Raji (cell line): ENCODE results near the gene SELENOH.
A peak's percentile ranks its signal among the peaks of the same experiment; 100 is the strongest.

Source experiments
- POLR2A ChIP-seq: IDR thresholded peaks from 2 replicates; pipeline ENCODE4 v1.6.1; 2011; ENCODE audit warnings: low read depth, low read length, control low read depth; ENCODE audit not compliant: insufficient read depth

Gene SELENOH, protein sequence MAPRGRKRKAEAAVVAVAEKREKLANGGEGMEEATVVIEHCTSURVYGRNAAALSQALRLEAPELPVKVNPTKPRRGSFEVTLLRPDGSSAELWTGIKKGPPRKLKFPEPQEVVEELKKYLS

DNA sequence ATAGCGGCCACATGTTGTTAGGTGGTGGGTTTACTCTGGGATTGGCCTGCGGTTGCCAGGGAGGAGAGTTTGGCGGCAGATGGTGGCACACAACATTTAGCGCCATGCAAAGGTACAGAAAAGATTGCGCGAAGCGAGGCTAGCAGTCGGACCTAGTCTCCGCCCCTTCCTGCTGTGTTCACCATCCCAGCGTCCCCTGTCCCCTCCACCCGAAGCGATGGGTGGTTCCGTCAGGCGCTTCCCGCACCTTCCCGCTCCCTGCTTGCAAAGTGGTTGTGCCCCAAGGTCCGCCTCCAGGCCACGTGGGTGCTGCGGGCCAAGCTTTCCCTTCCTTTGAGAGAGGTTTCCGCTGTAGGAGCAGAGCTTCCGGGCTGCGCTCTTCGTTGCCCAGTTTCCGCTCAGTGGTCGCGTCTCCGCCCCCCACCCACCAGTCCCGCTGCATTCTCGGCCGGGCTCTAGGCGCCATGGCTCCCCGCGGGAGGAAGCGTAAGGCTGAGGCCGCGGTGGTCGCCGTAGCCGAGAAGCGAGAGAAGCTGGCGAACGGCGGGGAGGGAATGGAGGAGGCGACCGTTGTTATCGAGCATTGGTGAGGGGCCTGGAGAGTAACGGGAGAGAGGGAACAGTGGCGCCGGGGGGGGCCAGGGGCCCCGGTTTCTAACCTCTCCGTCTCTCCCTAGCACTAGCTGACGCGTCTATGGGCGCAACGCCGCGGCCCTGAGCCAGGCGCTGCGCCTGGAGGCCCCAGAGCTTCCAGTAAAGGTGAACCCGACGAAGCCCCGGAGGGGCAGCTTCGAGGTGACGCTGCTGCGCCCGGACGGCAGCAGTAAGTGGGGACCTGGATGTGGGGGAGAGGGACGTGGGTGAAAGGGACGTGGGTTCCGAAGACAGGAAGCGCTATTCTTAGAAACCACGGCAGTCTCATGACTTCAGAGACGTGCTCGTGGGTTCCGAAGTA lies at the start of gene SELENOH:
Gene SELENOH (plus strand): TSS at position 360 of the 955 bp plus-strand sequence. CDS start 105 bp downstream, at position 465.
- TF ChIP-seq POLR2A: peak; percentile 72

DNA sequence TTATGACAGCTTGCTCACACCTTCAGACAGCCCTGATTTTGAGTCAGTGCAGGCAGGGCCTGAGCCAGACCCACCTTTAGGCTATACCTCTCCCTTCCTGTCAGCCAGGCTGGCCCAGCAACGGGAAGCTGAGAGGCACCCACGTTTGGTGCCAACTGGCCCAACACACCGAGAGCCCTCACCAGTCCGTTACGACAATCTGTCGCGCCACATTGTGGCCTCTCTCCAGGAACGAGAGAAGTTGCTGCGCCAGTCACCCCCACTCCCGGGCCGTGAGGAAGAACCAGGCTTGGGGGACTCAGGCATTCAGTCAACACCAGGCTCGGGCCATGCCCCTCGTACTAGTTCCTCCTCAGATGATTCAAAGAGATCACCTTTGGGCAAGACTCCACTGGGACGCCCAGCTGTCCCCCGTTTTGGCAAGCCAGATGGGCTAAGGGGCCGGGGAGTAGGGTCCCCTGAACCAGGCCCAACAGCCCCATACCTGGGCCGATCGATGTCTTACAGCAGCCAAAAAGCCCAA lies 42.4 kb upstream of the SELENOH start:
- no peak for TF ChIP-seq POLR2A

DNA sequence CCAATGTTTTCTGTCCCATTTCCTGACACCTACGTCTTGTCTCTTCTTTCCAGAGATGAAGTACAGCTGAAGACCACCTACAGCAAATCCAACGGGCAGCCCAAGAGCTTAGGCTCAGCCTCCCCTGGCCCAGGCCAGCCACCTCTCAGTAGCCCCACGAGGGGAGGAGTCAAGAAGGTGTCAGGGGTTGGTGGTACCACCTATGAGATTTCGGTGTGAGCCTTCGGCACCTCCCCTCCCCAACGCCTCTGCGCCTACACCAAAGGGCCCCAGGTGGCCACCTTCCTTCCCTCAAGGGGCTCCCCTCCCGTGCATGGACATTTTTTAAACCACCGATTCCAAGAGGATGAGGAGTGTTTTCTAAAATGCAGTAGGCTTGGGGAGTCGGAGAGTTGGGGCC lies 41.5 kb upstream of the SELENOH start:
- no peak for TF ChIP-seq POLR2A

DNA sequence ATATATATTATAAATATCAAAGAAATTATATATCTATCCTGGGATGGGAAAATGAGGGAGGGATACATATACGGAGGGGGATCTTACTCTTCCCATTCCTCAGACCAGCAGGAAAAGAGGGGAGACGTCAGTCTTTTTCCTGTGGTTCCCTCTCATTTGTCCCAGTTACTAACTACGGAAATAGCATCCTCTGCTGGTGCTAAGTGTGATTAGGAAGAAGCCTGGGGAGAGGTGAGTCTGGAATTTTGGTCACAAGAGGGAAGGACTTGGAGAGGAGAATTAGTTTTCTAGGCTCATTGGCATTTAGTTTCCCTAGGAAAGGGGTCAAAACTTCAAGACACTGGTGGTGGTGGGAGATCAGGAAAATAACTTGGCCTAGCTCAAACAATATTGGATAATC lies 40.9 kb upstream of the SELENOH start:
- no peak for TF ChIP-seq POLR2A

DNA sequence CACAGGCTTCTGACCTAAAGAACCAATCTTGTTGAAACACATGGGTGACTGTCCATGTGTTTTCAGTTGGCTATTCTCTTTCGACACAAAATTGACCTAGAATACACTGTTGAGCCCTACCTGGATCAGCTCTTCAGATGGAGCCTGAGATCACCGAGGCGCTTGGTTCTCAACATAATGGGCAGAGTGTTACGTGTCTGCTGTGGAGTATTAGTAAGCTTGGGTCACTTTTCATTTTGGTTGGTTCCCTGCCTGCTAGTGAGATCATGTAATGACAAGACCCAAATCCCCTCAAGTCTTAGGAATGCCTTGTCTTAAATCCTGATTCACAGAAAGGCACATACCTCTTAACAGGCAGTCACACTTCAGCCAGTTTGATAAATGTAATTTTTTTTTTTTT lies 38.0 kb upstream of the SELENOH start:
- no peak for TF ChIP-seq POLR2A

DNA sequence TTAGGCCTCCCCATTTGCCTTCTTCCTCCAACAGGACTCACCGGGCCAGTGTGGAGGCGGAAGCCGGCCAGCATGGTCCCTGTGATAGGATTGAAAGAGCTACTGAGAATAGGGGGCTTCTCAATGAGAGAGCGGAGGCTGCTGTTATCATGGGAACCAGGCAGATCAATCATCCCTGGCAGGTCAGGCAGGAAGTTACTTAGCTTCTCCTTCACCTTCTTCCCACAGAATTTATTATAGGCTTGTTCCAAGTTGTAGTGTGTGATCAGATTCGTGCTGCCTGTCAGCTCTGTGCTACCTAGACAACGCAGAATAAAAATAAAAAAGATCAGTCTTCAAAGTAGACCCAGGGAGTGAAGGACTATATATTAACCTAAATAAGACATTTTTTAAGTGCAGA lies 36.4 kb upstream of the SELENOH start:
- no peak for TF ChIP-seq POLR2A

DNA sequence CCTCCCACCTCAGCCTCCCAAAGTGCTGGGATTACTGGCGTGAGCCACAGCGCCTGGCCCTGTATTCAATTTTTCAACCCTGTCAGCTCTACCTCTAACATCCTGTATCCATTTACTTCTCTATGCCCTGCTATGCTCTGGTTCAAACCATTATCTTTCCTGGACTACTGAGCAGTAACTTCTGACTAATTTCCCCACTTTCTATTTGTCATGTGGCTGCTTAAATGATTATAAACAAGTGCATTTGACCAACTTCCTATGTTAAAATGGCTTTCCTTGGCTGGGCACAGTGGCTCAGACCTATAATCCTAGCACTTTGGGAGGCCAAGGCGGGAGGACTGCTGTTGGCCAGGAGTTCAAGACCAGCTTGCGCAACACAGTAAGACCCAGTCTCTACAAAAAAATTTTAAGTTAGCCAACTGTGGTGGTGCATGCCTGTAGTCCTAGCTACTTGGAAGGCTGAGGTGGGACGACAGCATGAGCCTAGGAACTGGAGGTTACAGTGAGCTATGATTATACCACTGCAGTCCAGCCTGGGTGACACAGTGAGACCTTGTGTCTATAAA lies 31.4 kb upstream of the SELENOH start:
- no peak for TF ChIP-seq POLR2A

DNA sequence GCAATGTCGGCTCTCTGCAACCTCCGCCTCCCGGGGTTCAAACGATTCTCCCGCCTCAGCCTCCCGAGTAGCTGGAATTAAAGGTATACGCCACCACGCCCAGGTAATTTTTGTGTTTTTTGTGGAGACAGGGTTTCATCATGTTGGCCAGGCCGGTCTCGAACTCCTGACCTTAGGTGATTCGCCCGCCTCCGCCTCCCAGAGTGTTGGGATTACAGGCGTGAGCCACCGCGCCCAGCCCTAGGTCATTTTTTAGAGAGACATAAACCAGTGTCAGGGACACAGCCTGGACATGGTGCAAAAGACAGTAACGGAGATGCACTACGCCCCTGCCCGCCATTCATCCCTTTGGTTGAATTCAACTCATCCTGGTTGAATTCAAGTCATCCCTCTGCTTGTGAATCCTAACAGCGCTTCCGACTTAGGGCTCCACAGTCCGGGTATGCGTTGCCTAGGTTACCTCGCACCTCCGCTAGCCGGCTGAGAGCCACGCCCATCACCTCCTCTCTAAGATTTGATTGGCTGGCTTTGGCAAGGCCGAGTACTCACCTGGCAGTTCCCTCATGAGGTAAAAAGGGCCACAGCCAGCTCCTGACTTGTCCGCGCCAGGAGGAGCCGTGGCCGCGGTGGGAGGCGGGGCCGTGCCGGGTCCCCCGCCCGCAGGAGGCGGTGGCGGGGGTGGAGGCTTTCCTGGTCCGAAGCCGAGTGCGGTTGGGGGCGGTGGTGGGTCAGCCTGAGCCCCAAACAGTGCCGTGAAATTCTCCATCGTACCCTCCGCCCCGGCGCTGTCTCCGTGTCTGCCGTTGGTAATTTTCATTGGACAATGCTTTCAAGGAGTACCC lies 29.7 kb upstream of the SELENOH start, which contains the start of gene MED19:
Gene MED19 (minus strand): TSS at position 802 of the 842 bp plus-strand sequence. CDS start 36 bp downstream, at position 766.
- peak; percentile 43; the same call in 1 of the 2 replicates for TF ChIP-seq POLR2A

DNA sequence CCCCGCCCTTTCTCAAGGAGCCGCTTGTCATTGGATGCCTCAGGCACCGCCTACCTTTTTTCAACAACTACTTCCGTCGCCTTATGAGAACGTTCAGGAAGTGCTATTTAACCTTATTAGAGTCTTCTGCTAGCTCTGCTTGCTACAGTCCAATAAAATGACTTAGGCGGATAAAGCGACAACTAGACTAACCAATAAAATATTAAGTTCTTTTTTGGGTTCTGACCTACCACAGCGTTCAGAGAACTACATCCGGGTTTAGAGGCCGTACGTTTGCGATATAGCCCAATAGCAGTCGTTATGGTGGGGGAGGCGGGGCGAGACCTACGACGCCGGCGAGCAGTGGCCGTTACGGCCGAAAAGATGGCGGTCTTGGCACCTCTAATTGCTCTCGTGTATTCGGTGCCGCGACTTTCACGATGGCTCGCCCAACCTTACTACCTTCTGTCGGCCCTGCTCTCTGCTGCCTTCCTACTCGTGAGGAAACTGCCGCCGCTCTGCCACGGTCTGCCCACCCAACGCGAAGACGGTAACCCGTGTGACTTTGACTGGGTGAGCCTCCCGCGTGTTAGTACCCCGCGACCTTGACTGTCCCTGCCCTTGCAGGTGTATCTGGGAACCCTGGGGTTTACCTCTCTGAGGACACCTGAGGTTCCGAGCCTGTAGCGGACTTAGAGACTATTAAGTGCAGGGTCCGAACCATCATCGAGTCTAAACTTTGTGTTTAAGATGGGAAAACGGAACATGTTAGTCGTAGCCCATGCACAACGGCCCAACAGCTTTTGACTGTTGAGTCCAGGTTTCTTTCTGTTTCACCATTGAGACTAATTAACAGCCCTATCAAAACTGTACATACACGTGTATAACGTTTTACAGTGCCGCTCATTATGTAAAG lies 28.8 kb upstream of the SELENOH start, which contains the start of gene TMX2:
Gene TMX2 (plus strand): TSS at position 338 of the 895 bp plus-strand sequence. CDS start 26 bp downstream, at position 364.
- peak; percentile 79 for TF ChIP-seq POLR2A

DNA sequence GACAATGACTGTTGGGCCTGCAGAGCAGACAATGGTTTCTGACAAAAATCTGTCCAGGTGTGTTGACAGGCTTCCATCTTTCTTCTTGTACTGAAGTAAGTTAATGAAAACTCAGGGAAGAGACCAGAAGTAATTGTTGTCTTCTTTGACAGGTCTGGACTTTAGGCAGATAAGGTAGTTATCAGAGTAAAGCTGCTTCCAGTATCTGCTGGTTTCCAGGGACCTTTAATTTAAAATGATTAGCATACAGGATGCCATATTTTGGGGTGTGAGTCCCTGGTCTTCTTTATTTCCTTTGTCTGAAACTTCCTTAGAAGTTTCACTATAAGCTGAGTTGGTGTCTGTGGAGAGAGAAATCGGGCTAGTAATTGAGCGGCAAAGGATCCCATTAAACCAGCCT lies 27.5 kb upstream of the SELENOH start:
- TF ChIP-seq POLR2A: no peak

DNA sequence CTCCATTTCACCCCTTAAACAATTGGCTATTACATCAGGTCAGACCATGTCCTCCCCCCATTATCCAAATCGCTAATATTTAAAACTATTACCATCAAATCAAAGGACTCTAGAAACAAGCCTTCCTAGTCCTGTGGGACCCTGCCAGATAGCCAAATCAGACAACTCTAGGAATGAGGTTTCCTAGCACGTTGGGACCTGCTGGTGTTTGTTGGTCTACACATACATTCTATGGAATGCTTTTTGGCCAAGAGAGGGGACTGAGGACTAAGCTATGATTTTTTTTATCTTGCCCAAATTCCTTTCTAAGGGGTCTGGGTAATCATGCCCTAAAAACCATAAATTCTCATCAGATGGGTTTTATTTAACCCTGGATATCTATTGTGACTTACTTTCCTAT lies 14.1 kb upstream of the SELENOH start:
- no peak for TF ChIP-seq POLR2A

DNA sequence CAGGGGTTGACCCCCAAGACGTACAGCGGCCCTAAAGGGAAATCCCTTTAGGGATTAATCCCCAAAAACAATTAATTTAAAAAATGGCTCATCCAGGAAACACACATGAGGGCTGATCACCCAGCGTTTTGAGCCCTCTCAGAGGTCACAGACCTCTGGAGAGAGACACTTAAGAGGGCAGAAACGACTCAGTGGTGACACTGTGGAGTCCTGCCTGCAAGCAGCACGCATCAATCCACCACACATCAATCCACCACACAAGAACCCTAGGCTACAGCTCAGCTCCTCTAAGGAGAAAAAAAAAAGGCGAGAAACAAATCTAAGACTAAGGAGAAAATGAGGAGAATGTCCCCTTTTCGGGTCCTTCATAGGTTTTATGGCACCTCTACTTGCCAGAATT lies 12.5 kb upstream of the SELENOH start:
- TF ChIP-seq POLR2A: no peak

DNA sequence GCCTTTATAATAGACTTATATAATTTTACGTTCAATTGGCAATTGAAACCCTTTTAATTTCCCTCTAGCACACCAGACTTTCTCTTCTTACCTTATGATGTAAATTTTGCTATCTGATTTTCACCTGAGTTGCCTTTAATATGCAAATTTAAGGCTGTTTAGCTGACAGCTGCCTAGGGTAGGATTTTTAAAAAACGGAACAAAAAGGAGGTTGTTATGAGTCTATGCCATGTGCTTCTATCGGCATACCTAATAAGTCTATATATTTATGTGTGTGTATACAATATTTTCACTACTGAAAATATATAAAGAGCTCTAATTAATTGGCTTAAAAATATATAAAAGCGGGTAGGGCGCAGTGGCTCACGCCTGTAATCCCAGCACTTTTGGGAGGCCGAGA lies 11.8 kb upstream of the SELENOH start:
- TF ChIP-seq POLR2A: no peak

DNA sequence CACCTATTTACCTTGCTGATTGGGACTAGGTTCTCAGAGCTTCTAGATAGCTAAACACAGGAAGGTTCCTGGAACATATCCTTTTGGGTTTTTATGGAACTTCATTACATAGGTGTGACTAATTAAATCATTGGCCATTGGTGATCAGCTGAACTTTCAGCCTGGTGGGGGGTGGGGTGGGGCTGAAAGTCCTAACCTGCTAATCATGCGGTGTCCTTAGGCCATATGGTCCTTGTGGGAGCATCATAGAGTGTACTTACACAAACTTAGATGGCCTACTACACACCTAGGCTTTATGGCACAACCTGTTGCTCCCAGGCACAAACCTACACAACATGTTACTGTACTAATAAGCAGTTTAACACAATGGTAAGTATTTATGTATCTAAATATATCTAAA lies 8.6 kb upstream of the SELENOH start:
- no peak for TF ChIP-seq POLR2A
